Activated naive CD4-positive, alpha-beta T cell treated with anti-CD3 and anti-CD28 coated beads, Interleukin-2, amount 50 U/mL, for 72 hours (primary cell): ENCODE data around the gene TEDC2. TPM values are rescaled to one million over a fixed set of nuclear protein-coding genes. Genes with fewer than 3 reads are reported as not detected.

Source experiments
- ATAC-seq, 2 donors: fragments of 150-1000 bp; cut with Tn5 transposase; 2 replicates each; pipeline ENCODE4 v1.10.0; 2021; ENCODE audit warnings: mild to moderate bottlenecking in 2 of 2, moderate library complexity in 2 of 2
- DNase-seq, 2 donors: peaks; one replicate each; pipeline ENCODE4 v3.0.0; 2021 to 2022; ENCODE audit warnings: low spot score in 2 of 2
- H3K27ac Mint-ChIP-seq, 2 donors: one replicate each; pipeline ENCODE4 v1.8.0; 2022; ENCODE audit warnings: mild to moderate bottlenecking in 2 of 2, mixed read lengths in 2 of 2
- H3K36me3 Mint-ChIP-seq, 2 donors: one replicate each; pipeline ENCODE4 v1.8.0; 2022; ENCODE audit warnings: mixed read lengths in 2 of 2
- H3K9me3 Mint-ChIP-seq, 2 donors: one replicate each; pipeline ENCODE4 v1.8.0; 2022; ENCODE audit warnings: mixed read lengths in 2 of 2
- total RNA-seq, 2 donors: library from RNA; stranded (reverse); gene quantifications; one replicate each; pipeline ENCODE4 v1.2.3, GENCODE V29; 2022

TEDC2 gene
- total RNA-seq, 2 donors from 2014 or later, result 20.9 to 32.3 TPM

DNA sequence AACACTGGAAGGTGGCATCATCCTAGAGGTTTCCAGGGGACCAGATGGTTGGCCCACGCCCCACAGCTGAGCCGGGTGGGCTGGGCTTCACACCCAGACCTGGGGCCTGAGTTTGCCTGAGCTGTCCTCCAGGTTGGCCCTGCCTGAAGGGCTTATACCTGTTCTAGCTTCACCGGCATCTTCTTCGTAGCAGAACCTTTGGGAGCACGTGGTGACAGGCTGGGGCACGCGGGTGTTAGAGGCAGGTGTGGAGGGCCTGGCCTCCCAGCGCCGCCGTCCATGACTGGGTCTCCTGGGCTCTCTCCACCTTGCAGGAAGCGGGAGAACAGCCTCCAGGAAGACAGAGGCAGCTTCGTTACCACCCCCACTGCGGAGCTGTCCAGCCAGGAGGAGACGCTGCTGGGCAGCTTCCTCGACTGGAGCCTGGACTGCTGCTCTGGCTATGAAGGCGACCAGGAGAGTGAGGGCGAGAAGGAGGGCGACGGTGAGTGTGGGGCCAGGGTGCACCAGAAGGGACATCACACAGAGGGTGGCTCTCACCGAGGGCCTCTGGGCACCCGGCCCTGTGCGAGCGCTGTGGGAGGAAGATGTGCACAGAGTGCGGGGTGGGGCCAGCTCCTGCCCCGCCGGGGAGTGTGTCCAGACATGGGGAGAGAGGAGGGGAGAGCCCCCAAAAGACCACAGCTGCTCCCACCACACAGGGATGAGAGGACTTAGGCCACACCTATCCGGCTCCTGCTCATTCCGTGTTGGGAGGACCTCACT is 4.6 kb upstream of the TEDC2 start:
- Mint-ChIP-seq H3K36me3 (peaks cover 16 to 24% of the 10 kb centered on the region in 2 donors), H3K9me3 (no peaks in the 10 kb centered on the region), H3K27ac (peak overlapping the region; percentile 57 to 72)
- ATAC-seq, result no peak
- no peak for DNase-seq

- H3K36me3 Mint-ChIP-seq, result peaks cover 16 to 24% of the 10 kb centered on the region in 2 donors
- DNase-seq, result no peak
- ATAC-seq, result no peak
- H3K9me3 Mint-ChIP-seq, result no peaks in the 10 kb centered on the region
- H3K27ac Mint-ChIP-seq, result peak overlapping the region in 1 of 2 donors; percentile 72
These were observed 3.3 kb upstream of the TEDC2 start for GRCh38 chr16:2456551-2457153.

- H3K36me3 Mint-ChIP-seq, result peaks cover 11 to 22% of the 10 kb centered on the region in 2 donors
- H3K9me3 Mint-ChIP-seq, result no peaks in the 10 kb centered on the region
- ATAC-seq (no peak), DNase-seq (no peak)
- H3K27ac Mint-ChIP-seq, result peak overlapping the region in 1 of 2 donors; percentile 82
These were observed 2.6 kb upstream of the TEDC2 start for GRCh38 chr16:2457267-2457666.

GRCh38 chr16:2457946-2458345 is 2.0 kb upstream of the TEDC2 start:
- Mint-ChIP-seq H3K27ac (peak overlapping the region in 1 of 2 donors; percentile 82), H3K9me3 (no peaks in the 10 kb centered on the region), H3K36me3 (peaks cover 6 to 15% of the 10 kb centered on the region in 2 donors)
- ATAC-seq (no peak), DNase-seq (no peak)

DNA sequence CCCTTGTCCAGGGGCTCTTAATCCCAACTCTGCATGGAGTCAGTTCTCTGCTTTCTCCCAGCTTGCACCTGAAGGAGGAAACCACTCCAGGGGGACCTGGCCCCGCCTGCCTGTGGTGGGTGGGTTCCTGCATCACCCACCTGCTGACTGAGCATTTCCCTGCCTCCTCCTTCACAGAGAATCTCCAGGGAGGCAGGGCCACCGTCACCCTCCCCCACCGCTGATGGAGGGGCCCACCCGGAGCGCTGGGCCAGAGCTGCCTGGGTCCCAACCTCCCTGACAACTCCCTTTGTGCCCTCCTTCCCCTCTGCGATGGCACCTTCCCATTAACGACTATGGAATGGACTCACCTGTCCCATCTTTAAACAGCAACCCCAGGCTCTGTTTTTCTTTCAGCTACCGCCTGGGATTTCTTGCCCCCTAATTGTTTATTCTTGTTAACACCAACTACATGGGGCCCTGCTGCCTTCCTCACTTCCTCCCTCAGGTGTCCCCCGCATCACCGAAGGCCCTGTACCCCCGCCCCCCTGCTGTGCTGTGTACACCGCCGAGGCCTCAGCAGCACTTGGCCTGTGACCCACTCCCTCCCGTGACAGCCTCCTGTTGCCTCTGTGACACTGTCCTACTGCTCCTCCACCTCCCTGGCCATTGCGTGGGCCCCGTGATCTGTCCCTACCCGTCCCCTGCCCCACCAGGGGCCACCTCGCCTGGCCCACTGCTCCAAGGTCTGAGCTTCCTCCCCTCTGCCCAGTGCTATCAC is 842 bp upstream of the TEDC2 start:
- Mint-ChIP-seq H3K27ac (peak overlapping the region; percentile 89 to 96), H3K36me3 (peaks cover under 1 to 8% of the 10 kb centered on the region in 2 donors), H3K9me3 (no peaks in the 10 kb centered on the region)
- no peak for DNase-seq
- no peak for ATAC-seq

DNA sequence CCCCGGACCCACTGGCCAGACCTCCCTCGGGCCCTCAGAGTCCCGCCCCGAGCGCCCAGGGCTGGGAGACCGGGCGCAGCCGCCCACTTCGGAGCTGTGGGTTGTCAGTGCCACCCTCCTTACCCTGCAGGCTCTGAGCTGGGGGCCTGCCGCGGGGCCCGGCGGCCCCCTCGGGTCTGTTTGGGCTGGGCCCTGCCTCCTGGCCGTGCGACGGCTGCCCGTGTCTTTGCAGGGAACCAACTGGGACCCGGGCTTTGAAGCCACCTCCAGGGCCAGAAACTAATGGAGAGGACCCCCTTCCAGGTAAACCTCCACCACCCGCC is 443 bp downstream of the TEDC2 start:
- DNase-seq (no peak), ATAC-seq (no peak)
- peaks cover 0 to 7% of the 10 kb centered on the region in 2 donors for H3K36me3 Mint-ChIP-seq
- no peaks in the 10 kb centered on the region for H3K9me3 Mint-ChIP-seq
- H3K27ac Mint-ChIP-seq, result no peak overlapping the region

DNA sequence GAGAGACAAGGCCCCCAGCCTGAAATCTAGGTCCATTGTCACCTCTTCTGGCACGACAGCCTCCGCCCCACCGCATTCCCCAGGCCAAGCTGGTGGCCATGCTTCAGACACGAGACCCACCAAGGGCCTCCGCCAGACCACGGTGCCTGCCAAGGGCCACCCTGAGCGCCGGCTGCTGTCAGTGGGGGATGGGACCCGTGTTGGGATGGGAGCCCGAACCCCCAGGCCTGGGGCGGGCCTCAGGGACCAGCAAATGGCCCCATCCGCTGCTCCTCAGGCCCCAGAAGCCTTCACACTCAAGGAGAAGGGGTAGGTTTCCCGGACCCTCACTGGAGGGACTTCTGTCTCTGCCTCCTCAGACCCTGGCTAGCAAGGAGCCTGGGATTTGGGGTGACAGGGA is 1.0 kb downstream of the TEDC2 start:
- H3K9me3 Mint-ChIP-seq, result no peaks in the 10 kb centered on the region
- no peak overlapping the region for H3K27ac Mint-ChIP-seq
- DNase-seq (no peak), ATAC-seq (no peak)
- peaks cover 0 to 7% of the 10 kb centered on the region in 2 donors for H3K36me3 Mint-ChIP-seq

DNA sequence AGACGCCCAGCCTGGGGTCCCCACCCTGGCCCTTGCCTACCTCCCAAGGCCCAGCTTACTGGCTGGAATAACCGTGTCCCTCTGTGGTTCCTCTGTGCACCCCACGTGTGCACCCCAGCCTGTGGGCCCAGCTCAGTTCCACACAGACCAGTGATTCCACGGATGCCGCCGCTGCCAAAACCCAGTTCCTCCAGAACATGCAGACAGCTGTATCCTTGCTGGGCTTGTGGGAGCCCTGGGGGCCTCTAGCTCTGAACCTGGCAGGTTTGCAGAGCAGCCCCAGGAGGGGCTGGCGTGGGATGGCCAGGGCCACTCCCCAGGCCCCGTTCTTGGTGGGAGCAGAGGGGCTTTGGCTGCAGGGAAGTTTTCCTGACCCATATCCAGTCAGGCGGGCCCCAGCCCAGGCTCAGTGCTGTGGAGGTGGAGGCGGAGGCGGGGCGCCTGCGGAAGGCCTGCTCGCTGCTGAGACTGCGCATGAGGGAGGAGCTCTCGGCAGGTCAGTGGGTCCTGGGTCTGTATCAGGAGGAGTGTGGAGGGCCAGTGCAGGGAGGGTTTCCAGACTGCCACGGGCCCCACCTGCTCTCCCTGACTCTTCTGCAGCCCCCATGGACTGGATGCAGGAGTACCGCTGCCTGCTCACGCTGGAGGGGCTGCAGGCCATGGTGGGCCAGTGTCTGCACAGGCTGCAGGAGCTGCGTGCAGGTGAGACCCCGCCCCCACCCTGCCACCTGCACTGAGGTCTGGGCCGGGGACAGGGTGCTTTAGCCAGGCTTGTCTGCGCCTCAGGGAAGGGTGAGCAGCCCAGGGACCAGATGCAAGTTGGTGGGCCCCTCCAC is 2.3 kb downstream of the TEDC2 start:
- DNase-seq (no peak), ATAC-seq (no peak)
- no peaks in the 10 kb centered on the region for H3K36me3 Mint-ChIP-seq
- no peaks in the 10 kb centered on the region for H3K9me3 Mint-ChIP-seq
- no peak overlapping the region for H3K27ac Mint-ChIP-seq

DNA sequence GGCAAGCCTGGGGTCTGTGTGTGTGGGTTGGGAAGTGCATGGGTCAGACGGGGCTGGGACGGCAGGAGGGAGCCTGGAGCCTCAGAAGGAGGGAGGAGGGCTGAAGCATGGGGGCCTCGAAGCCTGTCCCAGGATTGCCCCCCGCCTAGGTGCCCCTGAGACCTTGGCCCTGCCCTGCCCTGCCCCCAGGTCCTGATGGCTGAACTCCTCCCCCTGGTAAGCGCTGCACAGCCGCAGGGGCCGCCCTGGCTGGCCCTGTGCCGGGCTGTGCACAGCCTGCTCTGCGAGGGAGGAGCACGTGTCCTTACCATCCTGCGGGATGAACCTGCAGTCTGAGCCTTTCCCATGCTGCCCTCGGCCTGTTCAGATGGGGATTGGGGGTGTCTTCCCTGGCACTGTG is 4.4 kb downstream of the TEDC2 start:
- no peak for DNase-seq
- no peaks in the 10 kb centered on the region for H3K36me3 Mint-ChIP-seq
- no peak for ATAC-seq
- H3K27ac Mint-ChIP-seq, result no peak overlapping the region
- no peaks in the 10 kb centered on the region for H3K9me3 Mint-ChIP-seq

GRCh38 chr16:2465653-2466415 is 5.9 kb downstream of the TEDC2 start:
- ATAC-seq (no peak), DNase-seq (no peak)
- Mint-ChIP-seq H3K36me3 (peaks cover 0 to 6% of the 10 kb centered on the region in 2 donors), H3K27ac (no peak overlapping the region), H3K9me3 (no peaks in the 10 kb centered on the region)

DNA sequence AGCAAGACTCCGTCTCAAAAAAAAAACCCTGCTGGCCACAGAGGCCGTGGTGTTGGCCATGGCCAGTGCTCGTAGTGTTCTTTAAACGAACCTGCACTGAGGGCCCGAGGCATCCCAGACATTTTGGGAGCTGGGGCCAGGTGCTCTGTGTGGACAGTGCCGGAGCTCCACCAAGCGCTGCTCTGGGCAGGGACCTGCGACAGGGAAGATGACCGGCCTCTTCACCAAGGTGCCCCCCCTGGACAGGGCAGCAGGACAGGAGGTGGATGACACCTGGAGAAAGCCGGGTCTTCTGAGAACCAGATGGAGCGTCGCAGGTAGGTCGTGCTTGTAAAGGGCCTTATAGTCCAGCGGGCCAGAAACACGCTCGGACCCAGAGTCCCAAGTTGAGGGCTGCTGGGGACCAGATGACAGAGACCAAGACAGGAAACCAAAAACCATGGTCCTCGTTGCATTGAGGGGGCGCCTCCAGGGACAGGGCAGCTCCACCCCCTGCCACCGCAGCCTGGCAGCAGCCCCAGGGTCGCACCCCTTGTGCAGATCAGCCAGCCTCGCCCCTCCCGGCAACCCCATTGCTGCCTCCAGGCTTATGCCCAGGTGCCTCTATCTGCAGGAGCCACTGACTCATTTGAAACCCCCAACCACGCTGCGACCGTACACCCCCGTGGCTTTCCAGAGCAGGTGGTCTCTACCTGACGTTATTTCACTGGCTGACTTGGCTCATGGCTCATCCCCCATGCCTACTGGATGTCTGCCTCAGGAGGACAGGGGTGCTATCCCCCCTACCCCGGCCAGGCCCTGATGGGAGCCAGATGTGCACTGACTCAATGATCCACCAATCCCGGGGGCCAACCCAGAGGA is 7.0 kb downstream of the TEDC2 start:
- no peak for ATAC-seq
- no peaks in the 10 kb centered on the region for H3K9me3 Mint-ChIP-seq
- no peak overlapping the region for H3K27ac Mint-ChIP-seq
- no peak for DNase-seq
- peaks cover 0 to 6% of the 10 kb centered on the region in 2 donors for H3K36me3 Mint-ChIP-seq

GRCh38 chr16:2467528-2468232 is 7.8 kb downstream of the TEDC2 start:
- ATAC-seq (peak; percentile 31 to 40), DNase-seq (no peak)
- Mint-ChIP-seq H3K36me3 (peaks cover 0 to 6% of the 10 kb centered on the region in 2 donors), H3K27ac (no peak overlapping the region), H3K9me3 (no peaks in the 10 kb centered on the region)

- DNase-seq (no peak), ATAC-seq (no peak)
- no peak overlapping the region for H3K27ac Mint-ChIP-seq
- H3K36me3 Mint-ChIP-seq, result peaks cover 0 to 6% of the 10 kb centered on the region in 2 donors
- no peaks in the 10 kb centered on the region for H3K9me3 Mint-ChIP-seq
These were observed 8.4 kb downstream of the TEDC2 start for GRCh38 chr16:2468233-2468724.

GRCh38 chr16:2468725-2469398 is 9.0 kb downstream of the TEDC2 start:
- H3K9me3 Mint-ChIP-seq, result no peaks in the 10 kb centered on the region
- DNase-seq (no peak), ATAC-seq (no peak)
- H3K27ac Mint-ChIP-seq, result no peak overlapping the region
- H3K36me3 Mint-ChIP-seq, result peaks cover 0 to 6% of the 10 kb centered on the region in 2 donors
